T1000 (cell line): ENCODE measurements around the gene TIGD2.

ENCODE experiments used
- DNase-seq: peaks from one replicate; lab custom pipeline; 2025; ENCODE audit warnings: mixed read lengths; lab: John Stamatoyannopoulos, UW

Gene TIGD2

DNA sequence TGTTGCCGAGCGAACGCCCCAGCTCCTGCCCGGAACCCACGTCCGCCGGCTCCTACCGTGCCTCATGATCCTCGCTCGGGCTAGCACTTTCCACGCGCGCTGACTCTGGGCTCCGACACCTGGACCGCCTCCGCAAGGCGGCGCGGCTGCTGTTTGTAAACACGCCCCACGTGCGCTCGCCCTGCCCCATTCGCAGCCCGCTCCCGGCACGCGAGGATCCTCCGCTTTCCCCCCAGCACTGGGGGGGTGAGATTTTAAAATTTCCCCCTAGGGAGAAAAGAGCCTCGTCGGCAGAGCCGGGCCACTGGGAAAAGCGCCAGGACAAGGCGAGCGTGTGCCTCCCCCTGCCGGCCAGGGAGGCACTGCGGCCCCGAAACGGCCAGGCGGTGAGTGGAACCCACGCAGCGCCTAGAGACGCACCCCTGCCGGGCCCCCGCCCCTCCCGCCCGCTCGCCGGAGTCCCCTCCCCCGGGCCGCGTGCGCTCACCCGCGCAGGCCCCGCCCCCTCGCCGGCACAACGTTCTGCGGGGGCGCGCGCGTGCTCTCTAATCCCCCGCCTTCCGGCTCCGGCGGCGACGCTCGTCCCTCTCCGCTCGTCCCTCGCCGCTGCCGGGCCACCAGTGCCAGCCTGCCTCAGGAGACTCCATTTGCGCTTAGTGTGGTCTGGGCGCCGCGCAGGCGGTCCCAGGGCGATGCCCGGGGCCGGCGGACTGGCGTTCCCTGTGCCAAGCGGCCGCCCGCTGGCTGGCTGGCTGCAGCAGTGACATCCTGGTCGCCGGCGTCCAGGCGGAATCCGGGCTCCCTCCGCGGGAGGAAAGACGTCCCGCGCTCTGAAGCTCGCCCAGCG is at the start of gene TIGD2:
TSS of gene TIGD2 (plus strand) at position 548 of the 847 bp plus-strand sequence. CDS start 1,442 bp downstream, outside the sequence.
- peak; percentile 83 for DNase-seq

DNA sequence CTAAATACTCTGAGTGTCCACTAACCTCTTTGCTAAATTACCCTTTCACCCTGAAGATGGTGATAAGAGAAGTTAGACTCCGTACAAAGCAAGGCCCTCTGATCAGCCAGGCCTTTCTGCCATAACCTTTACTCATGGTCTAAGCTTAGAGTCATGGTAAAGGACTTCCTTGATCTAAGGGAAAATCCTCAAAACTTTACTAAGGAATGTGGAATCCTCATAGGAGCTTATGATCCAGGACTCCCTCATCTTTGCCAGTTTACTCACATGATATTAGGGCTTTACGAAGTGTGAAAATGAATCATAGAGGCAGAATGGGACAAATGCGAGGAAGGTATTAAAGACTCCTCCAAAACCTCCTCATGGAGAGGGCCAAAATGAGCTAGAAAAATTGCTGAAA is 46.5 kb upstream of the TIGD2 start:
- DNase-seq = no peak

DNA sequence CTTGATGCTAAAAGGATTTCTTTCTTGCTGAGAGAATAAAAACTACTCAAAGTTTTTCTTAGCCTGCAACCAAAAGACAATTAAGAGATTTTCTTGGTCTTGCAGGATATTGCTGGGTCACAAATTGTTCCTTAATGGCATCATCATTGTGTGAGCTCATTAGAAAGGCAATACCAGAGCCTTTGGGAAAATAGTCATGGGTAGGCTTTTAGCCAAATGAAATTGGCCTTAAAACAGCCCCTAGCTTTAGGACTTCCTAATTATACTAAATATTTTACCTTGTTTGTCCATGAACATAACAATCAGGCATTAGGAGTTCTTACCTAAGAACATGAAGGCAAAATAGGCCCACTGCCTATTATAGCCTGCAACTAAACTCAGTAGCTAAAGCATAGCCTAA is 43.9 kb upstream of the TIGD2 start:
- DNase-seq = no peak

DNA sequence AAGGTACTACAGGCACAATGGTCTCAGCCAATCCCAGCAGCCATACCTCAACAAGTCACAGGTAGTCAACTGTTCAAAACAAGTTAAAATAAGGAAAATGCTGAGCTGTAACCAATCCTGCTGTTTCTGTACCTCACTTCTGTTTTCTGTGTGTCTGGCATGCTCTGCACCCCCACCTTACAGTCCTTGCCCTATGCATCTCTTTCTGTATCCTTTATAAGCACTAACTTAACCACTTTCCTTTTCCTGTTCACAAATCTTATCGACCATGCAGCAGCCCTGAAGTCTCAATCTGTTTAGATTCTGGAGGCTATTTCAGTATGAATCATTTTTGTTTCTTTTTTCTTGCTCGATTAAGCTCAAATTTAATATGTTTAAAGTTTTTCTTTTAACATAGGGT is 41.9 kb upstream of the TIGD2 start:
- no peak for DNase-seq

DNA sequence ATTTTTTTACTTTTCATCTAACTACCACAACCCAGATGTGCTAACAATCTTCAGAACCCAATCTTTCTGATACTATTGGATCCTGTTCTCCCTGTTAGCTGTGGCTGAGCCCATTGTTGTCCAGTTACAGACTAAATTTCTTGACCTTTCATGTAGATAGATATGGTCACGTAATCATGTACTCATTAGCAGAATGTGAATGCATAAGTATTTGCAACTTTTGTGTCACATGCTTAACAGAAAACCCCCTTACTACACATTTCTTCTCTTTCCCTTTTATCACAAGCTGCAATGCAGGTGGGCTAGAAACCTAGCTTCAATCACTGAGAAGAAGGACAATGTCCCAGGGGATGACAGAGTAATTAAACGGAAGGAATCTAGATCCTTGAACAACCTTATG is 41.3 kb upstream of the TIGD2 start:
- no peak for DNase-seq

DNA sequence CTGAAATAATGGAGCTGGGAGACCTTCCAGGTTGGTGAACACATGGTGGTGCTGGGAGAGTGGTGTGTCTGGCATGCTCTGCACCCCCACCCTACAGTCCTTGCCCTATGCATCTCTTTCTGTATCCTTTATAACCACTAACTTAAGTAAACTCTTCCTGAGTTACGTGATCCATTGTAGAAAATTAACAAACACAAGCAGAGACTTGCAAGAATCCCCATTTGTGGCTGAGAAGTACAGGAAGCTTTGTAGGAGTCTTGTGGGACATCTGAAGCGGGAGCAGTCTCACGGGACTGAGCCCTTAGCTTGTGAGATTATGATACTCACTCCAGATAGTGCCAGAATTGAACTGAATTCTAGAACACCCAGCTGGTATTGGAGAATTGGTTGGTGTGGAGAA is 40.0 kb upstream of the TIGD2 start:
- DNase-seq = no peak

DNA sequence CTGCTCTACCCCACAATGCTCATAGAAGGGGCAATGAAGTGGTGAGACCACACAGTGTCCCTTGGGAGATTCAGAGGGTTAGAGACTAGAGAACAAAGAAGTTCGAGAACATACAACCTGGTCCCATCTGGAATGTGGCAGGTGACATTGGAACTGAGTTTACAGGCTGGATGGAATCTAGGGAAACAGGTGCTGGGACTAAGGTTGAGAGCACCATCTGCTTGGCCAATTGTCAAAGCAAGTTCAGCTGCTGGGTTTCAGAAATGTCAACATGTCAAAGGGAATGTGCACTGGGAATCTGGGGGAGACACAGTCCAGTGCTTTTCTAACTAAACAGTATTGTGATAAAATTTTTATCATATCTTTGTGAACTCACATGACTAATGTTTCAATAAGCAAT is 38.4 kb upstream of the TIGD2 start:
- no peak for DNase-seq

DNA sequence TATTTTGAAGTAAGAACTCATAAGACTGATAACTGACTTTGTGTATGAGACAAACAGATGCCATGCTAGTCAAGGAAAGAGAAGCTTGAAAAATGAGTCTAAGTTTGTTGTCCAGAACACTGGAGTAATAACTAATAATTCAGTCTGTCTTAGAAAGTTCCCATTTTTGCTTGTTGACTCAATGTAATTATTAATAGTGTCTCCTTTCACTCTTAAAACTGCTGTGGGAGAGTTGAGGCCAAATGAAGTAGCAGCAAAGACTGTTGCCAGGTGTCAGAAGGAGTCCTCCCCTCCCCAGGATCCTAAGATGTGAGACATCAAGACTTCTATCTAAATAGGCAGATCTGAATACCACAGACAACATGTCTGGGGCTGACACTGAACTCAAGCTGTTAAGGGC is 33.6 kb upstream of the TIGD2 start:
- DNase-seq = no peak

DNA sequence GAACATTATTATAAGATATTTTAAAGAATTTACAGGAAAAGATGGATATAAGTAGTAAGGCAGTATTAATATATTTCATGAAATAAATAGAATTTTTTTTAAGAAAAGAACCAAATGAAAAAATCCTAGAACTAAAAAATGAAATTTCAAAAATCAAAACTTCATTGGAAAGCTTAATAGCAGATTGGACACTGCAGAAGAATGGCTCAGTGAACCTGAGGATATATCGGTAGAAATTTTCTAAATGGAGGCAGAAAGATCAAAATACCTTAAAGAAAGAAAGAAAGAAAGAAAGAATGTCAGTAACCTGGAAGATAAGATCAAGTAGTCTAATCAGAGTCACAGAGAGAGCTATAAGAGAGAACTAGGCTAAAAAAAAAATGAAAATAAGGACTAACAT is 33.0 kb upstream of the TIGD2 start:
- DNase-seq = no peak

DNA sequence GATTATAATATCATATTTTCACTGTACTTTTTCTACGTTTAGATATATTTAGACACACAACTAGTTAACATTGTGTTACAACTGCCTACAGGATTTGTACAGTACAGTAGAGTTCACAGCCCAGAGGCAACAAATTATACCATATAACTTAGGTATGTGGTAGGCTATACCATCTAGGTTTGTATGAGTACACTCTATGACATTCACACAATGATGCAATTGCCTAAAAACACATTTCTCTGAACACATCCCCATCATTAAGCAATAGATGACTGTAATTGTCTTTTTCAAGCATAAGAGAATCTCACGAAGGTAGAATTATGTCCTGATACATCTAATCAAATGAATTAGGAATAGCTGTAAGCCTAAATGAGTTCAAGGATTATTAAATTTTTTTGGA is 12.3 kb upstream of the TIGD2 start:
- no peak for DNase-seq

DNA sequence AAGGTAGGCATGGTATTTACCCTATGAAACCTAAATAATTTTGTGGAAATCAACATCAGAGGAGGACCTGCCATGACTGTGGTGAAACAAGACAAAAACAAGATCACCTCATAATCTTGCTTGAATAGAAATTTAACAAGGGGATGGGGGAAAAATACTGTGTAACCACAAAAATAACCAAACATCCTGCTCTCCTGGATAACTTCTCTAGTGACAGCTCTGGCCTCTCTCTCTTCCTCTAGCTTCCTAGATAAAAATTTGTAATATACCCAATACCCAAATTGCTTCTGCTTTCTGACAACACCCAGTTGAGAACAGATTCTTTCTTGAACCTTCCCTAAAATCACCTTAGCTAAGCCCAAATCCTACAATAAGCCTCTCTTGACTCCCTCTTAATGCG is 11.9 kb upstream of the TIGD2 start:
- no peak for DNase-seq

DNA sequence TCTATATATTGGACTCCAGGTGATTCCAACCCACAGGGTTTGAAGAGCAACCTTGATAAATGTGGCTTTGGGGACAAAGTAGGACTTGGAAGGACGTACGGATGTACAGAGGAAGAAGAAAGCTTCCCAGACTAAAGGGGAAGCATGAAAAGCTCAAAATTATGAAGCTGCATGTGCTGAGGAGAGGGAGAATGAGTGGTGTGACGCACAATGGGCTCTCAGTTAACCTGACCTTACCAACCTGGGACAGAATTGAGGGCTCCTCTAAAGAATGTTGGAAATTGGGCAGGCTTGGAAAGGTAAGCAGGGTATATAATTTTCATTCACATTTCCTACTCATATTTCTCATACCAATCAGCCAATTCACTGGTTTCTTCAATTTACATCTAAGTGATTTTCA is 10.5 kb upstream of the TIGD2 start:
- no peak for DNase-seq

DNA sequence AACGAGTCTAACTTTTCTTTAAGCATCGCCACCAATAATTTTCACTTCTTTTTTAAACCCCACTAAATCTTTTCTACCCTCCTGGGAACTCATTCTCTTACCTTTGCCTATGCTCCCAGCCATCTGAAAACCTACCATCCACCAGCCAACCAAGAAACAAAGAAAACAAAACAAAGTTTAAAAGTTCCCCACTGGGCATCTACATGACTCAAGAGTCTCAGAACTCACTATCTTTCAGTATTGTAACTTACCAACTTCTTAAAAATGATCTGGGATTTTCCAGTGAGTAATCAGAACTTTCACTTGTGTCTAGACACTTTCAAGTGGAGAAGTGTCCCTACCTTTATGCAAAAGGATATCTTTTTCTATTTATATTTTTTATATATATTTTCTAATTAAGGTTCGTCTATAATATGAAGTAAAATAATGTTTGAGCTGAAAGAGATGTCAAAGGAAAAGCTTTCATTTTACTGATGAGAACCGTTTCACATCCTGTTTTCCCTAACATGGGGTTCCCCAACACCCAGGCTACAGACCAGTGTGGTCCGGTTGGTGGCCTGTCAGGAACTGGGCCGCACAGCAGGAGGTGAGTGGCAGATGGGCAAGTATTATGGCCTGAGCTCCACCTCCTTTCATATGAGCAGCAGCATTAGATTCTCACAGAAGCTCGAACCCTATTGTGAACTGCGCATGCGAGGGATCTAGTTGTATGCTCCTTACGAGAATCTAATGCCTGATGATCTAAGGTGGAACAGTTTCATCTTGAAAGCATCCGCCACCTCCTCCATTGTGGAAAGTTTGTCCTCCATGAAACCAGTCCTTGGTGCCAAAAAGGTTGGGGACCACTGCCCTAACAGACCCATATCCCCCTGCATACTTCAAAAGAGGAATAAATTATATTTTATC is 9.8 kb upstream of the TIGD2 start:
- DNase-seq = no peak

DNA sequence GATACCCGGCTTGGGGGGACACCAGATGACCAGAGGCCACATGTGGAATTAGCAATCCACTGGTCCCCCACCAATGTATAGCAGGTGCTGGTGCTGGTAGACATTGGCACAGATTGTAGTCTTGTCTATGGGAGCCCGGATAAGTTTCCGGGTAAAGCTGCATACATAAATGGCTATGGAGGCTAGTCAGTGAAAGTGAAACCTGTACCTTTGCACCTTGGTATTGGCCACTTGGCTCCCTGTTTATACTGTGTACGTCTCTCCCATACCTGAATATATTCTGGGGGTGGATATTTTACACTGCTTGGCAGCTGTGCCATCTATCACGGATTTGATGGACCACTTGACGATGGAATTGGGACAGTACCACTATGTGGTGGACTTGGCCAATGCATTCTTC is 5.6 kb upstream of the TIGD2 start:
- DNase-seq = no peak

DNA sequence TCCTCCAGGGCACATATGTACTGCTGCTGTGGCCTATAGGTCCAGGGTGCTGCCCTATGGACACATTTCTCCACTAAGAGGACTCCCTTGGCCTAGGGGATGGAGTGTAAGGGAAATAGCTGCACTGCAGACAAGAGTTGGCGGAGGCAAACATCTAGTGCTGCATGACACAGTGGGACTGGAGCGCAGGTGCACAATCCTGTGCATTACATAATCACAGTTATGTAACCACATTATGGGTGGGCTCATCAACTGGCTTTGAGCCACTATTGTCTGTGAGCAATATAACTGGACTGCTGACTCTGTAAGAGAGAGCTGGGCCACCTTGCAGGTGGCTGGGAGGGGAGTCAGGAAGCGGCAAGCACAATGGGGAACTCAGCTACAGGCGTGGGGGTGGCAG is 3.2 kb upstream of the TIGD2 start:
- no peak for DNase-seq

DNA sequence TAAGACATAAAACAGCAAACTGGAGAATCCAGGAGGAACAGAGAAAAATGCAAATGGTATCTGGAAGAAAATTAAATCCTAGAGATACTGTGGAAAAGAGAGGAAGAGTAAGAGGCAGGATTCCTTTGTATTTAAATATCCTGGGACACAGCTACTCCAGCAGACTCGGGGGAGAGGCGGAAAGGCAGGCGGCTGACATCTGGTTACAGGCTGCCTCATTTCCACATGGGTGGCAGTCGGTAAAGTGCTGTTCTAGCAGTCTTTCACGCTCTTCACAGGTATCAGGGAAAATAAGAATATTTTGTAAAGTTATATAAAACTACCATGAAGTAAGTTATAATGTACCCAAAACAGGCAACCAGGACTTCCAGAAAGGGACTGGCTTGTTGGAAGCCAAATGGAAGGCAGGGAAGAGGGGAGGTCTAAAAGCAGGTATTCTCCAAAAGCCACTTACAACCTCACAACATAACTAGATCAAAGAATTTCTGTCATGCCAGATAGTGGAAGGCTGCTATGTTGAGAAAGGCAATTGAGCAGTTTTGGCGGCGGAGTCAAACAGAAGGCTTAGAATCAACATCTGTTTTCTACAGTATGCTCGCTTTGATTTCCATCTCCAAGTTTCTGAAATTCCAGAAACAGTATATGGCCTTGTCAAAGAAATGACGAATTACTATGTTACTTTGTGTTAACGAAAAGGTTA is 1.3 kb upstream of the TIGD2 start:
- no peak for DNase-seq

DNA sequence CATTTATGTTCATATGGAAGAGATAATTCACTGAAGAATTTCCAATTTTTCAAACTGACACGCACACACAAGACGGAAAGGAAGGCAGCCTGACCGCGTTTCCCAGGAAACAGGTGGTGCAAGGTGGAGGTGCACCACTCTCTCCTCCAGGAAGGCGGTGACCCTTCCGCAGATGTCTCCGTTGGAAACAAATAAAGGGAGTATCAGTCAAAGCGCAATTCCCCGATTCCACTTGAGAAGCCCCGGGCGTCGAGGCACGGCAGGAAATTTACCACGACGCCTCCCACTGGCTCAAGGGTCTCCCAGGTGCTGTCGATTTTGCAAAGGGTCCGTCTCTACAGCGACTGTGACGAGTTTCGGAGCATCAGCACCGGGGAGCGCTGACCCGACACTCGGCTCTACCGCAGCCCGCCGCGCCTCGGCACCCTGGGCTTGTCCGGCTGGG is 770 bp upstream of the TIGD2 start:
- DNase-seq = no peak

DNA sequence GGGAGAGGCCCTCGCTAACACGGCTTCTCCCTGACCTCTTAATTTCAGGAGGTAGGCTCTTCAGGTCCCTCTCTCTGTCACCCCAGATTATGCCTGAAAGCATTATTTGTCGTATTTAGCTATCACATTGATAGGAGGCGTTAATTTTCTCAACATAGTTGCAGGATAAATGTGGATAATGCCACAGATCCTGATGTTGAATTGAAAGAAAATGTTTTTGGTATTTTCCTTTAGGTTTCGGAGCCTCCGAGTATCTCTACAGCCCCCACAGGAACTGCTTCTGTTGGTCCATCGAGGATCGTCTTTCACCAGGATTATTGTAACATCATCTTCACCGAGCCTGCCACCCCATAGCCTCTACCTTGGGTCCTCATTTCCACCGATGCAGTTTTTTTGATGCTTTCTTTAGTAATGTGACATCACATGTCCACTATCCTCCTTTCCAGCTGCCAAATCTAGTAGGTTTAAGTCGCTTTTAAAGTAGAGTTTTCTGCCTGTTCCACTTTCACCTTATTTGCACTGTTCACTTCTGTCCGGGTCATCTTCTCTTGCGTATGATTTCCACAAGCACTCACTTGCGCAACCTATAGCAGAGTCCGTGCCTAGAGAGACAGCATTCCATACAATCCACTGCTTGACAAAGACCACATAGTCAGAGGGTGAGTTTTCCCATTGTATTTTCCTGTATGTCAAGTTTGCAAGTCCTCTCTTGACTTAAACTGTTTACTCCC is 665 bp downstream of the TIGD2 start:
- no peak for DNase-seq

DNA sequence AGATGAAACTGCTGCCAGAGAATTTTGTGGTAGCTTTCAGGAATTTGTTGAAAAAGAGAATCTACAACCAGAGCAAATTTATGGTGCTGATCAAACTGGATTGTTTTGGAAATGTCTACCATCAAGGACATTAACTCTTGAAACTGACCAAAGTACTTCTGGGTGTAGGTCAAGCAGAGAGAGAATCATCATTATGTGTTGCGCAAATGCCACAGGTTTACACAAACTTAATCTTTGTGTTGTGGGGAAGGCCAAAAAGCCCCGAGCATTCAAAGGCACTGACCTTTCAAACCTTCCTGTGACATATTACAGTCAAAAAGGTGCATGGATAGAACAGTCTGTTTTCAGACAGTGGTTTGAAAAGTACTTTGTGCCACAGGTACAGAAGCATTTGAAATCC is 2.1 kb downstream of the TIGD2 start:
- DNase-seq = no peak

DNA sequence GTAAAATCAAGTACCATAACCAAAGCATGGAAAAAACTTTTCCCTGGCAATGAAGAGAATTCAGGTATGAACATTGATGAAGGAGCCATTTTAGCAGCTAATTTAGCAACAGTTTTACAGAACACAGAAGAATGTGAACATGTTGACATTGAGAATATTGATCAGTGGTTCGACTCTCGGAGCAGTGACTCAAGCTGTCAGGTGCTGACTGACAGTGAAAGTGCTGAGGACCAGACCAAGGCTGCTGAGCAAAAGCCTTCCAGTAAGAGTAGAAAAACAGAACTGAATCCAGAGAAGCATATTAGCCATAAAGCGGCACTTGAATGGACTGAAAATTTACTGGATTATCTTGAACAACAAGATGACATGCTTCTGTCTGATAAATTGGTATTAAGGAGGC is 2.8 kb downstream of the TIGD2 start:
- no peak for DNase-seq

DNA sequence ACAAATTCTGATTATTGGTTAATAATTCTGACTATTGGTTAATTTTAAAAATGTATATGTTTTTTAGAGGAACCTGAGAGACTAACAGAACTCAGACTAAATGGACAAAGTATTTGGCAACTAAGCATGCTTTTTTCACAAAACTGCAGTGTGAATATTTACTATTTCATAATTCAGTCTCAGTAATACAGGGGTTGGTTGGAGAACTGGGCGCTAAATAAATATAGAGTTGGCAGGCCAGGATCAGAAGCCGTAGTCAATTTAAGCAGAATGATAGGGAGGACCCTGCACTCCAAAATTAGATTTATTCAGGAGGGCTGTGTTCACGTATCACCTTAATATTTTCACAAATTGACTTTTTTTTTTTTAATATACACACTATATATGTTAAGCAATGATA is 5.8 kb downstream of the TIGD2 start:
- DNase-seq = no peak

DNA sequence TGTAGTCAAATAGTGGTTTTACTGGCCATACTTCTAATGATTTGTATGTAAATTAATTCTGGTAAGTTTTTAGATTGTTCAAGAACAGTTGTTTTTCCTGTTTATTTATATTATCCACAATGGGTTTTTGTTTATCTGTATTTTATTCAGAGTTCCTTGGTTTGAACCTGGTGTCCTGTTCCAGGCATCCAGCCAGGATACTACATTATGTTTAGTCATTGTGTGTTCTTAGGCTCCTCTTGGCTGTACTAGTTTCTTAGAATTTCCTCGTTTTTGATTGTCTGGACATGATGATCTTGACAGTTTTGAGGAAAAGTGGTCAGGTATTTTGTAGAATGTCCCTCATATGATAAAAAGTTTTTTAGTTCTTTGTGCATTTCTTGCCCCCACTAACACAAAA is 7.8 kb downstream of the TIGD2 start:
- DNase-seq = no peak
